ENCODE data around the gene TOMM40L. TPM values are rescaled to one million over a fixed set of nuclear protein-coding genes. Genes with fewer than 3 reads are reported as not detected.

TOMM40L gene
- total and polyA plus RNA-seq, 2 donors from 2014 or later: 12.1 to 29.0 TPM

DNA sequence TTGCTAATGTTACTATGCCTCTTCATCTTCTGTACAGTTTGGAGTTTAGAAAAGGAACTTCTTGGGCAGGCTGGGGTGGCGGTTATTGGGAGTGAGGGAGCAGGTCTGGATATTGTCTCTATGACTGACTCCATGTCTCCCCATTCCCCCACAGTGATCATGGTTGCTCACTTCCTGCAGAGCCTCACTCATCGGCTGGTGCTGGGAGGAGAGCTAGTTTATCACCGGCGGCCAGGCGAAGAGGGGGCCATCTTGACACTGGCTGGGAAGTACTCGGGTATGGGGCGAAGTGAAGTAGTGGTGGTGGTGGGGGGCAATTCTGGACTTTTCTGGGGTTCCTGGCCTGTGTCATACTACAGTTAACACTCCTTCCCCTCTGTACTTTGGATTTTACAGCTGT, 2.2 kb downstream of the TOMM40L start:
- FAIRE-seq (no peak), DNase-seq (no peak)
- Histone ChIP-seq H3K27ac (ENCODE audit: low read depth in 2 of 2, low read length in 2 of 2) (no peak overlapping the region), H3K27me3 (ENCODE audit: control insufficient read depth, insufficient read depth, low read length) (no peaks in the 10 kb centered on the region), H3K4me1 (ENCODE audit: control insufficient read depth in 2 of 3, insufficient read depth in 2 of 3, low read depth in 1 of 3, low read length in 3 of 3) (peaks cover 2 to 17% (median 8%) of the 10 kb centered on the region in 3 donors), H3K4me3 (ENCODE audit: low read length in 3 of 3) (no peak overlapping the region), H3K9me3 (ENCODE audit: control insufficient read depth in 2 of 3, insufficient read depth in 1 of 3, low read length in 3 of 3) (no peaks in the 10 kb centered on the region), H3K9ac (ENCODE audit: low read length in 3 of 3) (no peak overlapping the region), H3K36me3 (ENCODE audit: control insufficient read depth in 2 of 3, insufficient read depth in 3 of 3, low read length in 3 of 3) (peaks cover 3 to 15% (median 13%) of the 10 kb centered on the region in 3 donors)
- TF ChIP-seq, protein P1, sequence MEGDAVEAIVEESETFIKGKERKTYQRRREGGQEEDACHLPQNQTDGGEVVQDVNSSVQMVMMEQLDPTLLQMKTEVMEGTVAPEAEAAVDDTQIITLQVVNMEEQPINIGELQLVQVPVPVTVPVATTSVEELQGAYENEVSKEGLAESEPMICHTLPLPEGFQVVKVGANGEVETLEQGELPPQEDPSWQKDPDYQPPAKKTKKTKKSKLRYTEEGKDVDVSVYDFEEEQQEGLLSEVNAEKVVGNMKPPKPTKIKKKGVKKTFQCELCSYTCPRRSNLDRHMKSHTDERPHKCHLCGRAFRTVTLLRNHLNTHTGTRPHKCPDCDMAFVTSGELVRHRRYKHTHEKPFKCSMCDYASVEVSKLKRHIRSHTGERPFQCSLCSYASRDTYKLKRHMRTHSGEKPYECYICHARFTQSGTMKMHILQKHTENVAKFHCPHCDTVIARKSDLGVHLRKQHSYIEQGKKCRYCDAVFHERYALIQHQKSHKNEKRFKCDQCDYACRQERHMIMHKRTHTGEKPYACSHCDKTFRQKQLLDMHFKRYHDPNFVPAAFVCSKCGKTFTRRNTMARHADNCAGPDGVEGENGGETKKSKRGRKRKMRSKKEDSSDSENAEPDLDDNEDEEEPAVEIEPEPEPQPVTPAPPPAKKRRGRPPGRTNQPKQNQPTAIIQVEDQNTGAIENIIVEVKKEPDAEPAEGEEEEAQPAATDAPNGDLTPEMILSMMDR (IDR thresholded peaks at IDR 0.05; ENCODE audit: borderline replicate concordance, extremely low read depth, insufficient read depth): no peak
- intact Hi-C loops (cut with DNase I): no loop called here

DNA sequence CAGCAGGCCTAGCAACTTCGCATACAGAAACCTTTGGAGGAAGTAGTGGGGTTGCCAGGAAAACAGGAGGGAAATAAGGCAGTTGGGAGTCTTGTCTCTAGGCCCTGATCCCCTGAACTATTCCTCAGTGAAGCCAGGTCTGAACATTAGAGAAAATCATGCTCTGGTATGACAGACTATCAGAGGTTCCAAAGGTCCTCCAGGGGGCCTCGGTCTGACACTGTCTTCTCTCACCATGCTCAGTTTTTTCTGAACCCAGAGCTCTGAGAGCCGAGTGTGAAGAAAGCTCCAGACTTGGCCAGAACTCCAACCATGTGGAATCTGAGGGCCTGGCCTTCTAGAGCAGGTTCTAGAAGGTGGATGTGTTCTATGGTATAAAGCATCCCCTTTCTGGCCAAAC, 4.0 kb downstream of the TOMM40L start:
- no peak overlapping the region for H3K4me3 ChIP-seq (ENCODE audit: low read length in 3 of 3)
- no peak overlapping the region for H3K9ac ChIP-seq (ENCODE audit: low read length in 3 of 3)
- H3K27ac ChIP-seq (ENCODE audit: low read depth in 2 of 2, low read length in 2 of 2): no peak overlapping the region
- no peak for DNase-seq
- no peak for FAIRE-seq
- H3K27me3 ChIP-seq (ENCODE audit: control insufficient read depth, insufficient read depth, low read length): no peaks in the 10 kb centered on the region
- H3K9me3 ChIP-seq (ENCODE audit: control insufficient read depth in 2 of 3, insufficient read depth in 1 of 3, low read length in 3 of 3): no peaks in the 10 kb centered on the region
- peaks cover 2 to 17% (median 8%) of the 10 kb centered on the region in 3 donors for H3K4me1 ChIP-seq (ENCODE audit: control insufficient read depth in 2 of 3, insufficient read depth in 2 of 3, low read depth in 1 of 3, low read length in 3 of 3)
- TF ChIP-seq, protein P1 (IDR thresholded peaks at IDR 0.05; ENCODE audit: borderline replicate concordance, extremely low read depth, insufficient read depth): no peak
- peaks cover 3 to 15% (median 13%) of the 10 kb centered on the region in 3 donors for H3K36me3 ChIP-seq (ENCODE audit: control insufficient read depth in 2 of 3, insufficient read depth in 3 of 3, low read length in 3 of 3)
- intact Hi-C loops (cut with DNase I): no loop called here

DNA sequence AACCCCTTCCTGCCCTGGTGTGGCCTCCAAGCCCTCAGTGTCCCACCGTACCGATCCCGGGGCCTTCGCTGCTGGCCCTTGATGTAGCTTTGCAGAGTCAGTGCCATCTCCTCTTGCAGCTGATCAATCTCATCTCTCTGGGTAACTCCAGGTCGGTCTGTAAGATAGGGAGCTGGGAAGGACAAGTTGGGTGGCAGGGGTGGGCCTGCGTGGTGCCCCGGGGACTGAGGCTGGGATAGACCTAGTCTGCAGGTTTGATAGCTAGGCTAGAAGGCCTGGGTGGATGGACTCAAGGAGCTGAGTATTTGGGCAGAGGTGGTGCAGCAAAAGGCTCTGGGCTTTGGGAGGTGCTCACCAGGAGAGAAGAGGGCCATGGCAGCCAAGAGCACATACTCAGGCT, 4.9 kb downstream of the TOMM40L start:
- H3K4me1 ChIP-seq (ENCODE audit: control insufficient read depth in 2 of 3, insufficient read depth in 2 of 3, low read depth in 1 of 3, low read length in 3 of 3): peaks cover 0 to 13% (median 8%) of the 10 kb centered on the region in 3 donors
- no peaks in the 10 kb centered on the region for H3K9me3 ChIP-seq (ENCODE audit: control insufficient read depth in 2 of 3, insufficient read depth in 1 of 3, low read length in 3 of 3)
- FAIRE-seq: no peak
- no peak overlapping the region for H3K9ac ChIP-seq (ENCODE audit: low read length in 3 of 3)
- TF ChIP-seq, protein P1 (IDR thresholded peaks at IDR 0.05; ENCODE audit: borderline replicate concordance, extremely low read depth, insufficient read depth): no peak
- intact Hi-C loops (cut with DNase I): no loop called here
- no peaks in the 10 kb centered on the region for H3K27me3 ChIP-seq (ENCODE audit: control insufficient read depth, insufficient read depth, low read length)
- no peak overlapping the region for H3K4me3 ChIP-seq (ENCODE audit: low read length in 3 of 3)
- no peak overlapping the region for H3K27ac ChIP-seq (ENCODE audit: low read depth in 2 of 2, low read length in 2 of 2)
- H3K36me3 ChIP-seq (ENCODE audit: control insufficient read depth in 2 of 3, insufficient read depth in 3 of 3, low read length in 3 of 3): peaks cover 3 to 15% (median 13%) of the 10 kb centered on the region in 3 donors
- no peak for DNase-seq

DNA sequence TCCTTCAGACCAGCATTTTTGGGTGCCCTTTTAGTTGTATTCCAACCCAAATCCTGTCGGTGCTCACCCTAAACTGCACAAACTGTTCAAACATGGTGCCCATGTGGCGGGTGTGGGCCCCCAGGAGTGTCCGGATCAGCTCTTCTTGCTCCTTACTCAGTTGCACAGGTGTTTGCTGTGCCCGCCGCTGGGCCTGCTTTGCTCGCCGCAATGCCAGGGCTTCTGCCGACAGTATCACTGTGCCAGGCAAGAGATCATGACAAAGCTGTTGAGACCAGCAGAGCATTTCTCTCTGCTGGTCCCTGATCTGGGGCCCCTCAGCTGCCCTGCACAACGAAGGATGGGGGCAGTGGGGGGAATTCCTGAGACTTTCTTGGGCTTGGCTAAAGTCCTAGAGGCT, 7.2 kb downstream of the TOMM40L start:
- no peaks in the 10 kb centered on the region for H3K9me3 ChIP-seq (ENCODE audit: control insufficient read depth in 2 of 3, insufficient read depth in 1 of 3, low read length in 3 of 3)
- no peaks in the 10 kb centered on the region for H3K27me3 ChIP-seq (ENCODE audit: control insufficient read depth, insufficient read depth, low read length)
- intact Hi-C loops (cut with DNase I): no loop called here
- H3K36me3 ChIP-seq (ENCODE audit: control insufficient read depth in 2 of 3, insufficient read depth in 3 of 3, low read length in 3 of 3): peaks cover 3 to 15% (median 13%) of the 10 kb centered on the region in 3 donors
- no peak overlapping the region for H3K27ac ChIP-seq (ENCODE audit: low read depth in 2 of 2, low read length in 2 of 2)
- H3K4me1 ChIP-seq (ENCODE audit: control insufficient read depth in 2 of 3, insufficient read depth in 2 of 3, low read depth in 1 of 3, low read length in 3 of 3): peaks cover 0 to 3% (median 0%) of the 10 kb centered on the region in 3 donors
- DNase-seq: no peak
- H3K9ac ChIP-seq (ENCODE audit: low read length in 3 of 3): no peak overlapping the region
- TF ChIP-seq, protein P1 (IDR thresholded peaks at IDR 0.05; ENCODE audit: borderline replicate concordance, extremely low read depth, insufficient read depth): no peak
- H3K4me3 ChIP-seq (ENCODE audit: low read length in 3 of 3): no peak overlapping the region
- no peak for FAIRE-seq

All from kidney (tissue), 14 donors.